SK-N-DZ (cell line): ENCODE results near the gene KIR3DL3.
"Not testable (repeated sequence)": the region's sequence is repeated elsewhere in the genome, so short reads cannot be mapped to it uniquely, and the experiment has no call there.

Experiments
- DNase-seq: peaks from one replicate; pipeline ENCODE4 v3.0.0-alpha.2; 2015; ENCODE audit warnings: low spot score

The KIR3DL3 gene

GRCh38 chr19:54729416-54730188, 5.4 kb downstream of the KIR3DL3 start:
- DNase-seq: no peak

GRCh38 chr19:54731191-54731590, 6.9 kb downstream of the KIR3DL3 start:
- no peak for DNase-seq

GRCh38 chr19:54738306-54738705, 14.1 kb downstream of the KIR3DL3 start, which contains the start of gene KIR2DL3:
Gene KIR2DL3, plus strand, starts transcription at chr19:54738513. Its CDS starts 33 bp downstream, at chr19:54738546.
- DNase-seq: not testable (repeated sequence)

- no peak for DNase-seq
Measured at GRCh38 chr19:54738715-54739114, 14.5 kb downstream of the KIR3DL3 start.

- DNase-seq: no peak
Measured at GRCh38 chr19:54739587-54740497, 15.6 kb downstream of the KIR3DL3 start.

- DNase-seq: not testable (repeated sequence)
Measured at GRCh38 chr19:54741950-54742349, 17.7 kb downstream of the KIR3DL3 start.

- DNase-seq: not testable (repeated sequence)
Measured at GRCh38 chr19:54744080-54744479, 19.8 kb downstream of the KIR3DL3 start.

- DNase-seq: not testable (repeated sequence)
Measured at GRCh38 chr19:54747614-54748322, 23.5 kb downstream of the KIR3DL3 start.

- not testable (repeated sequence) for DNase-seq
Measured at GRCh38 chr19:54750276-54750675, 26.0 kb downstream of the KIR3DL3 start.

- DNase-seq: not testable (repeated sequence)
Measured at GRCh38 chr19:54756204-54757110, 32.2 kb downstream of the KIR3DL3 start.

GRCh38 chr19:54758577-54758976, 34.3 kb downstream of the KIR3DL3 start:
- not testable (repeated sequence) for DNase-seq

GRCh38 chr19:54764219-54764618, 40.0 kb downstream of the KIR3DL3 start:
- not testable (repeated sequence) for DNase-seq

GRCh38 chr19:54766464-54766863, 42.2 kb downstream of the KIR3DL3 start:
- DNase-seq: not testable (repeated sequence)

- not testable (repeated sequence) for DNase-seq
Measured at GRCh38 chr19:54769646-54770045, 45.4 kb downstream of the KIR3DL3 start, which contains the start of gene KIR2DL1. Gene KIR2DL1, plus strand, starts transcription at chr19:54769793. Its CDS starts 58 bp downstream, at chr19:54769851.

- not testable (repeated sequence) for DNase-seq
Measured at GRCh38 chr19:54770511-54770910, 46.3 kb downstream of the KIR3DL3 start.

GRCh38 chr19:54771018-54771960, 47.0 kb downstream of the KIR3DL3 start:
- not testable (repeated sequence) for DNase-seq

GRCh38 chr19:54772666-54773065, 48.4 kb downstream of the KIR3DL3 start:
- not testable (repeated sequence) for DNase-seq

GRCh38 chr19:54775095-54775815, 51.0 kb downstream of the KIR3DL3 start:
- not testable (repeated sequence) for DNase-seq
